Daoy (cell line): ENCODE data around the gene SCMH1. TPM values are rescaled to one million over a fixed set of nuclear protein-coding genes. Genes with fewer than 3 reads are reported as not detected.
"Not testable (repeated sequence)": the region's sequence is repeated elsewhere in the genome, so short reads cannot be mapped to it uniquely, and the experiment has no call there.

Source experiments
- DNase-seq: peaks from one replicate; pipeline ENCODE4 v3.0.0-alpha.2; 2015; ENCODE audit warnings: low read depth
- total RNA-seq: library from RNA; depleted of rRNA; stranded (reverse); fragments of >200 nt; shearing (Covaris generic); gene quantifications from 2 replicates; pipeline ENCODE4 v1.2.3, GENCODE V29; 2014

The SCMH1 gene
- total RNA-seq, 1 experiment from 2014 or later = 8.0 TPM

- DNase-seq = no peak
These were observed 88.3 kb downstream of the SCMH1 start for GRCh38 chr1:41153750-41154274.

GRCh38 chr1:41152622-41153044, 89.5 kb downstream of the SCMH1 start:
- peak; percentile 28 for DNase-seq

GRCh38 chr1:41151846-41152245, 90.3 kb downstream of the SCMH1 start:
- no peak for DNase-seq

GRCh38 chr1:41149570-41149969, 92.5 kb downstream of the SCMH1 start:
- no peak for DNase-seq

- DNase-seq = no peak
These were observed 97.8 kb downstream of the SCMH1 start for GRCh38 chr1:41144285-41144684.

GRCh38 chr1:41138549-41138948, 103.6 kb downstream of the SCMH1 start:
- DNase-seq = no peak

- DNase-seq = no peak
These were observed 106.7 kb downstream of the SCMH1 start for GRCh38 chr1:41135196-41135947.

GRCh38 chr1:41134325-41134724, 107.8 kb downstream of the SCMH1 start:
- DNase-seq = not testable (repeated sequence)

GRCh38 chr1:41122851-41123518, 119.1 kb downstream of the SCMH1 start:
- peak; percentile 48 for DNase-seq

GRCh38 chr1:41122148-41122547, 120.0 kb downstream of the SCMH1 start:
- DNase-seq = no peak

- DNase-seq = no peak
These were observed 123.5 kb downstream of the SCMH1 start for GRCh38 chr1:41118645-41119044.

GRCh38 chr1:41117241-41117640, 124.9 kb downstream of the SCMH1 start:
- not testable (repeated sequence) for DNase-seq

GRCh38 chr1:41110736-41111135, 131.4 kb downstream of the SCMH1 start:
- no peak for DNase-seq

- no peak for DNase-seq
These were observed 131.8 kb downstream of the SCMH1 start for GRCh38 chr1:41110286-41110685.

GRCh38 chr1:41109310-41110197, 132.6 kb downstream of the SCMH1 start:
- peak; percentile 74 for DNase-seq

GRCh38 chr1:41108696-41109275, 133.3 kb downstream of the SCMH1 start:
- DNase-seq = peak; percentile 14

GRCh38 chr1:41103766-41104165, 138.3 kb downstream of the SCMH1 start:
- DNase-seq = no peak

GRCh38 chr1:41102653-41103052, 139.5 kb downstream of the SCMH1 start:
- no peak for DNase-seq

GRCh38 chr1:41101950-41102607, 140.0 kb downstream of the SCMH1 start:
- DNase-seq = peak; percentile 61

GRCh38 chr1:41101076-41101475, 141.0 kb downstream of the SCMH1 start:
- no peak for DNase-seq

- no peak for DNase-seq
These were observed 141.9 kb downstream of the SCMH1 start for GRCh38 chr1:41100170-41100569.
